ENCODE data around the gene FAM20C. TPM values are rescaled to one million over a fixed set of nuclear protein-coding genes. Genes with fewer than 3 reads are reported as not detected.

FAM20C gene
- total RNA-seq, 1 donor from 2014 or later, result 1.0 TPM

DNA sequence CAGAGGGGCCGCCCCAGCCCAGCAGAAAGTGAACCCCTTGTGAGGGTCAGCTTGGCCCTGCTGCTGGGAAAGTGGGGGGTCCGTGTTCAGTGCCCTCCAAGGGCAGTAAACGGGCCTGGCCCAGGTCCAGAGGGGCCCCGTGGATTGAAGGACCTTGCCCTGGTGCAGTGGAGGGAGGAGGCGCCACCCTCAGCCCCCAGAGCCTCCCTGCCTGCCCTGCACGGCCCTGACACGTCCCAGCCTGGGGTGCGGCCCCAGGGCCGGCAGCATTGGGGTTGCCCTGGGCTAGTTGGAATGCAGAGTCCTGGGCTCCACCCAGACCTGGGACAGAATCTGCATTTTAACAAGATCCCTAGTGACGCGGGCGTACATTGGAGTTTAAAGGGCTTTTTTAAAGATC, 54.8 kb downstream of the FAM20C start:
- H3K27me3 Mint-ChIP-seq, result no peaks in the 10 kb centered on the region

DNA sequence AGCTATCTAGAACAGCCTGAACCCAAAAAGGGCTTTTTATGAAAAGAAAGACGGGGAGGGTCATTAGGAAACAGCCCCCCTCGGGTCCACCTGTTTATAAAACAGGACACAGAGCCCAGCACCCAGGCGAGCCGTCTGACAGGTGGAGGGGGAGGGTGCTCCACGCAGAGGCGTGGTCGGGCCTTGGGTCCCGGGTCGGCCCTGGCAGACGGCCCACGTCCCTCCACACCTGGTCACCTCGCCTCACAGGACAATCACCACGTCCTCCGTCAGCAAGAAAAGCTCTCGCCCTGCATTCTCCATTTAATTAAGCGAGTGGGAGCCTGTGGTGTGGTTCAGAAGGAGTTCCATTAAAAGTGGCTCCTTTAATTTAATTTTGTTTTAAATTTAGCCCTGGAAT, 55.3 kb downstream of the FAM20C start:
- no peak for DNase-seq
- H3K4me3 Mint-ChIP-seq, result no peak overlapping the region
- H3K36me3 Mint-ChIP-seq (ENCODE audit: low read depth), result no peaks in the 10 kb centered on the region
- no peaks in the 10 kb centered on the region for H3K9me3 Mint-ChIP-seq
- no peaks in the 10 kb centered on the region for H3K4me1 Mint-ChIP-seq
- no peak overlapping the region for H3K27ac Mint-ChIP-seq
- H3K27me3 Mint-ChIP-seq, result no peaks in the 10 kb centered on the region
- intact Hi-C loops (cut with micrococcal nuclease), result no loop called here

More for the DNA sequence above, 54.8 kb downstream of the FAM20C start:
- no peak for DNase-seq
- Mint-ChIP-seq H3K27ac (no peak overlapping the region), H3K36me3 (ENCODE audit: low read depth) (no peaks in the 10 kb centered on the region), H3K4me1 (no peaks in the 10 kb centered on the region), H3K4me3 (no peak overlapping the region), H3K9me3 (no peaks in the 10 kb centered on the region)
- intact Hi-C loops (cut with micrococcal nuclease), result no loop called here

DNA sequence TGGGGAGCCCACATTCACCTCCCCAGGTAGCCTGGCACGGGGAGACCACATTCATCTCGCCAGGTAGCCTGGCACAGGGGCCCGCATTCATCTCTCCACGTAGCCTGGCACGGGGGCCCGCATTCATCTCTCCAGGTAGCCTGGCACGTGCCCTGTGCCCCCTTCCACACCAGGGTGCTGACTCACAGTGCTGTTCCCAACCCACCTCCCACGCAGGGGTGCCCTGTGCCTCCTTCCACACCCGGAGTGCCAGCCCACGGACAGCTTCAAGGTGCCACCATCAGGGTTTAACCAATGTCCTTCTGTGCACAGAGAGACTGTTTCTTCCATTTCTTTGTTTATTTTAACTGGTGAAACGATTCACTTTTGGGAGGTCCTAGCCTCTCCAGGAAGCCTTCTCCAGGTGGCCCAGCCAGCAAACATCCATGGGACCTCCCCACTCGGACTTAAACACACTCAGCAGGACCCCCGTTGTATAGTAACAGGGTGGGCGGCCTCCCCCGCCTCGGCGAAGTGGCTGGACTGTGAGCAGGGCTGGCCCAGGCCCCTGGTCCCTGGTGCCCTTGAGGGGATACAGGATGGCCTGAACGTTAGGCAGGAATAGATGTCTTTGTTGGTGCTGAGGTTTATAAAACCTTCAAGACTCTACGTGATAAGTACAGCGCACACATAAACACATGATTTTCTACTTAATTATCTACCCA, 56.5 kb downstream of the FAM20C start:
- no peak for DNase-seq
- no peaks in the 10 kb centered on the region for H3K4me1 Mint-ChIP-seq
- intact Hi-C loops (cut with micrococcal nuclease), result no loop called here
- no peaks in the 10 kb centered on the region for H3K36me3 Mint-ChIP-seq (ENCODE audit: low read depth)
- H3K9me3 Mint-ChIP-seq, result no peaks in the 10 kb centered on the region
- H3K27me3 Mint-ChIP-seq, result no peaks in the 10 kb centered on the region
- no peak overlapping the region for H3K4me3 Mint-ChIP-seq
- no peak overlapping the region for H3K27ac Mint-ChIP-seq

DNA sequence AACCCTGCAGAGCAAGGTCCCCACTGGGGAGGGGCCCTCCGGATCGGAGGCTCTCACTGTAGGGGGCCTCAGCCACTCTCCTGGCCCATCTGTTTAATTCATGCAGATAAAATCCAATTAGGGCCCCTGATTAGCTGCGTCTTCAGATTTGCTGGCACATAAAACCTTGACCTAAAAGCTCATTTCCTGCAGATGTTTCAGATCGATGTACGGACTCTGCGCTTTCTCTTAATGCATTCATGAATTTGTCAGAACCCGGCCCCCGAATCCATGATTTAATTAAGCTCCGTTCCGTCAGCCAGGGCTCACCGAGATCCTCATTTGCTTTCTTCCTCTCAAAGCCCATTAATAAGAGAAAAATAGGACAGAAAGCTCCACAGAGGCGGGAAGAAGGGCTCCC, 57.6 kb downstream of the FAM20C start:
- Mint-ChIP-seq H3K27me3 (no peaks in the 10 kb centered on the region), H3K27ac (no peak overlapping the region), H3K36me3 (ENCODE audit: low read depth) (no peaks in the 10 kb centered on the region), H3K4me3 (no peak overlapping the region), H3K4me1 (no peaks in the 10 kb centered on the region), H3K9me3 (no peaks in the 10 kb centered on the region)
- no peak for DNase-seq
- intact Hi-C loops (cut with micrococcal nuclease), result no loop called here

DNA sequence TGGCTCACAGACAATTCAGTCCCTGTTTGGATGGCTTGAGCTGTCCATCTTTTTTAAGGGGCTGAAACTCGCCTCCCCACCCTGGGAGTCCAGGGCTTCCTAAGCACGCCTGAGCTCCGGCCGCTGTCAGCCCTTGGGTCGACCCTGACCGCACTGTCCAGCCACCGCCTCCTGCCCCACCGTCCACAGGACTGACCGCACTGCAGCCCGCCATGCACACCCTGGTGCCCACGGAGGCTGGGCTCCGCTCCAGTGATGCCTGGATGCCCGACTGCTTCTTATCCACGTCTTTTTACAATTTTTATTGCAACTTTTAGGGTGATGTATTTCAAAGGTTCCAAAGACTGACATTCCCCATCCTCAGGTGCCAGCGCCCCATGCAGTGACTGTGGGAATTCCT, 58.2 kb downstream of the FAM20C start:
- H3K36me3 Mint-ChIP-seq (ENCODE audit: low read depth), result no peaks in the 10 kb centered on the region
- H3K27ac Mint-ChIP-seq, result no peak overlapping the region
- H3K4me3 Mint-ChIP-seq, result no peak overlapping the region

DNA sequence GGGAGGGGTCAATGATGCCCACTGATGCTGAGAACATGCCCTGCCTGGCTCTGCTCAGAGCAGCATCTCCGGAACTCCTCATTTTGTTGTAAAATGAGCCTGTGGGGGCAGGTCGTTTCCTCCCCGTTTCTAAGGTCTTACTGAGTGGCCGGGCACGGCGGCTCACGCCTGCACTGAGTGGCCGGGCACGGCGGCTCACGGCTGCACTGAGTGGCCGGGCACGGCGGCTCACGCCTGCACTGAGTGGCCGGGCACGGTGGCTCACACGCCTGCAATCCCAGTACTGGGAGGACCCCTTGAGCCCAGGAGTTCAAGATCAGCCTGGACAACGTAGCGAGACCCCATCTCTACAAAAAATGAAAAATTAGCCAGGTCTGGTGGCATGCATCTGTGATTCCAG, 58.6 kb downstream of the FAM20C start:
- H3K36me3 Mint-ChIP-seq (ENCODE audit: low read depth), result no peaks in the 10 kb centered on the region
- no peak for DNase-seq
- H3K27ac Mint-ChIP-seq, result no peak overlapping the region
- no peak overlapping the region for H3K4me3 Mint-ChIP-seq
- no peaks in the 10 kb centered on the region for H3K27me3 Mint-ChIP-seq
- H3K4me1 Mint-ChIP-seq, result no peaks in the 10 kb centered on the region
- no peaks in the 10 kb centered on the region for H3K9me3 Mint-ChIP-seq
- intact Hi-C loops (cut with micrococcal nuclease), result no loop called here

More for the DNA sequence above, 58.2 kb downstream of the FAM20C start:
- no peaks in the 10 kb centered on the region for H3K4me1 Mint-ChIP-seq
- DNase-seq, result no peak
- no peaks in the 10 kb centered on the region for H3K27me3 Mint-ChIP-seq
- intact Hi-C loops (cut with micrococcal nuclease), result no loop called here
- no peaks in the 10 kb centered on the region for H3K9me3 Mint-ChIP-seq

DNA sequence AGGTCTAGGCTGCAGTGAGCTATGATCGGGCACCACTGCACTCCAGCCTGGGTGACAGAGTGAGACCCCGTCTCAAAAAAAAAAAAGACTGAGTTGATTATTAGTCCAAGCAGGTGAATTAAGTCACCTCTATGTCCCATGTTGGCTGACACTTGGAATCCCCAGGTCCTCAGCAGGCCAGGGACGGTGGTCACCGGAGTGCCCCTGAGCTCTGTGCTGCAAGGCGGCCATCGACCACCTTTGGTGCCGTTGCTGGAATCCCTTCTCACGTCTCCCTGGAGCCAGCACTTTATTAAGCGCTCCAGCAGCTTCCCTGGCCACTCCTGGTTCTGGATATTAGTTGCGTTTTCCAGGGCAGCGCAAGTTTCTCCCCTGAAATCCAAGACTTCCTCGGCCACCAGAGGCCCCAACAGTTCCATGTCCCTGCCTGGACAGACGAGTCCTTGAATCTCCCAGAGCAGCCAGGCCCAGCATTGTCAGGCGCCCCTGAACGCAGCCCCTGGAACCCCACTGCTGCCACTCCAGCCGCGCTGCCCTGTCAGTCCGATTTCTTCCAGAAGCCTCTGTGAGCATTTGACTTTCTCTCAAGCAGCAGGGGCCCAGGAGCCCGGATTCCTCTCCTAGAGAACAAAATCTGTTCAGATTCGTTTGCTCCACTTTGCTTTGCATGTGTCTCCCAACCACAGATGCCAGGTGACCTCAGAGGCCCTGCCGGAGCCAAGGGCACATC, 59.2 kb downstream of the FAM20C start:
- H3K9me3 Mint-ChIP-seq, result no peaks in the 10 kb centered on the region
- no peaks in the 10 kb centered on the region for H3K27me3 Mint-ChIP-seq
- intact Hi-C loops (cut with micrococcal nuclease), result no loop called here
- no peaks in the 10 kb centered on the region for H3K4me1 Mint-ChIP-seq
- no peaks in the 10 kb centered on the region for H3K36me3 Mint-ChIP-seq (ENCODE audit: low read depth)
- no peak overlapping the region for H3K4me3 Mint-ChIP-seq
- no peak for DNase-seq
- H3K27ac Mint-ChIP-seq, result no peak overlapping the region

DNA sequence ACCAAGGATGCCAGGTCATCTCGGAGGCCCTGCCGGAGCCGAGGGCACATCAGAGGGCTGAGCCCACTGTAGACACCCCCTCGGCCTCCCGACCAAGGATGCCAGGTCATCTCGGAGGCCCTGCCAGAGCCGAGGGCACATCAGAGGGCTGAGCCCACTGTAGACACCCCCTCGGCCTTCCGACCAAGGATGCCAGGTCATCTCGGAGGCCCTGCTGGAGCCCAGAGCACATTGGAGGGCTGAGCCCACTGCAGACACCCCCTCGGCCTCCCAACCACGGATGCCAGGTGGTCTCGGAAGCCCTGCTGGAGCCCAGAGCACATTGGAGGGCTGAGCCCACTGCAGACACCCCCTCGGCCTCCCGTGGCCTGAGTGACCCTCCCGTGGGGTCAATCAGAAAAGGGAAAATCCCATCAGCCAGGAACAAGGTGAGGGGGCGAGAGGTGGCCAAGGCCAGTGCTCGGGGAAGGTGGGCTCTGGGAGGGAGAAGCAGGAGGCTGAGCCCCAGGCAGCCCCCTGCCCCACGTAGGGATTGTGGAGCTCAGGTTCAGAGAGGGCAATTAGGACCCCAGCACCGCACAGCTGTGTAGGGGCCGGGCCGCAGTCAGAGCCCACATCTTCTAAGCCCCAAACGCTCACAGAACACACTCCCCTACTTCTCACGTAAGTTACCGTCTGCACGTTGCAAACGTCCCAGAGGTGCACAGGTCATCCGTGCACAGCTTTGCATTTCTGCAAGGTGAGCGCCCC, 60.0 kb downstream of the FAM20C start:
- H3K36me3 Mint-ChIP-seq (ENCODE audit: low read depth), result no peaks in the 10 kb centered on the region
- H3K9me3 Mint-ChIP-seq, result no peaks in the 10 kb centered on the region
- H3K27ac Mint-ChIP-seq, result no peak overlapping the region
- H3K4me3 Mint-ChIP-seq, result no peak overlapping the region
- no peaks in the 10 kb centered on the region for H3K4me1 Mint-ChIP-seq
- H3K27me3 Mint-ChIP-seq, result no peaks in the 10 kb centered on the region
- intact Hi-C loops (cut with micrococcal nuclease), result no loop called here
- no peak for DNase-seq

DNA sequence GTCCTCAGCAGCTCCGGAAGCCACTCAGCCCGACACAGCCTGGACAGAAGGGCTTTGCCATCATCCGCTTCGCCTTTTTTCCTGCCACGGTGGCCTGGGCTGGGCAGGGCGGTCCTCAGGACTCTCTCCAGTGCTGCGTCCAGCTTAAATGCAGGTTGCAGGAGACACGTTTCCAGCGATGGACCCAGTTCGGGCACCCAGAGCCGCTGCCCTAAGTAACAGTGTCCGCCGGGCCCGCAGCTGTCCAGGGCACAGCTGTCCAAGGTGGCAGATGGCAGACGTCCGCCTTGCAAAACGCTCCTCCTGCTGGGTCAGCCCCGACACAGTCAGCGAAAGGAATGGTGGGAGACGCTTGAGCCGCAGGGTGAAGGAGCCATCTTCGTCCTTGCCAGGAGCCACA, 60.6 kb downstream of the FAM20C start:
- no peak for DNase-seq
- Mint-ChIP-seq H3K27me3 (no peaks in the 10 kb centered on the region), H3K4me1 (no peaks in the 10 kb centered on the region), H3K36me3 (ENCODE audit: low read depth) (no peaks in the 10 kb centered on the region), H3K9me3 (no peaks in the 10 kb centered on the region), H3K27ac (no peak overlapping the region), H3K4me3 (no peak overlapping the region)
- intact Hi-C loops (cut with micrococcal nuclease), result no loop called here

DNA sequence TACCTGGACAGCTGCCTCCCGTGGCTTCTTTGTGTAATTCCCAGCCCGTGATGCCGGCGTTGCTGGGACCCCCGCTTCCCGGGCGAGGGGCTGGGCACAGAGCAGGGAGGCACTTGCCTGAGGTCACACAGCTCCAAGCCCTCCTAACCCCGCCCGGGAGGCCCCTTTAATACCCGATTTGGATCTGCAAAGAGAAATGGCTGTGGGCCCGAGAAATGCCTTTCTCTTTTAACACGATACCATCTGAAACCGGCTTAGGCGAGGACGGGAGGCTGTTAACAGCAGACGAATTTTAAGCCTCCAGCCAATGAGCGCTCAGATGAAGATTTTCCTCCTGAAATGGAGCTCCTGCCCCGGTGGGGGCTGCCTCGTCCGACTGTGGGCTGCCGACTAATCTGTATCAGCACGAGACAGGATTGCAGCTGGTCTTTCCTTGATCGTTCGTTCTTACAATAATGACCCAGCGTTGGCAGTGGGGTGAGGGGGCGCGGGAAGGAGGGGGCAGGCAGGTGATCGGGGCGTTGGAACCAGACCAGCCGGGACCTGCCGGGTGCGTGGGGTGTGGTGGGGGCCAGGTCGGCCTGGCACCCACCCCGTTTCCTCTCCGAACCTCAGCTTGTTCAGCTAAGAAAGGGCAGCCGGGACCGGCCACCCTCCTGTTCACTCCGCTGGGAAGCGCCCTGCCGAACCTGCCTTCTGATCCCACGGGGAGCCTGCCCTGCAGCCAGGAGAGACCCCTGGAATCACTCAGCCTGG, 61.4 kb downstream of the FAM20C start:
- H3K4me3 Mint-ChIP-seq, result no peak overlapping the region
- no peaks in the 10 kb centered on the region for H3K36me3 Mint-ChIP-seq (ENCODE audit: low read depth)
- H3K4me1 Mint-ChIP-seq, result no peaks in the 10 kb centered on the region
- no peaks in the 10 kb centered on the region for H3K9me3 Mint-ChIP-seq
- no peaks in the 10 kb centered on the region for H3K27me3 Mint-ChIP-seq
- no peak overlapping the region for H3K27ac Mint-ChIP-seq
- DNase-seq, result no peak
- intact Hi-C loops (cut with micrococcal nuclease), result no loop called here

DNA sequence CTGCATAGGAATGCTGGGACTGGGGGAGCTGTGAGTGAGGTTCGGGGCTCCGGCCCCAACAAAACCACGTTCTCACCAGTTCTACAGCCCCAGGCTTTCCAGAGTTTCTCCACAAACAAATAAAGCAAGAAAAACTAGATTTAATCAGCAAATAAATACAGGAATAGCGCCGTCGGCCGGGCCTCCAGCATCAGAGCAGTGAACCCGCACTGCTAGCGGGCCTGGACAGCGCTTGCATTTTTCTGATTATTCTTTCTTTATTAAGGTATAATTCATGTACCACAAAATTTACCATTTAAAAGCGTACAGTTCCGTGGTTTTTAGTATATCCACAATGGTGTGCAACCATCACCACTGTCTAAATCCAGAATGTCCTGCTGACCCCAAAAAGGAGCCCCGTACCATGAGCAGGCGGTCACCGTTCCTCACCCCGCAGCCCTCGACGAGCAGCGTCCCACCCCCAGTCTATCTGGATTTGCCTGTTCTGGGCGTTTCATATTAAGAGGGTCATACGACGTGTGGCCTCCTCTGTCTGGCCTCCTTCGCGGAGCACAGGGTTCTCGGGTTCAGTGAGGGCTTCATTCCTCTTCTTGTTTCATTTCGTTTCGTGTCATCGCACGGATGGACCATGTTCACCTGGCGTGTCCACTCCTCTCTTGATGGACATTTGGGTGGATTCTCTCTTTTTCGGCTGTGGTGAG, 62.1 kb downstream of the FAM20C start:
- Mint-ChIP-seq H3K27me3 (no peaks in the 10 kb centered on the region), H3K4me3 (no peak overlapping the region), H3K9me3 (no peaks in the 10 kb centered on the region), H3K36me3 (ENCODE audit: low read depth) (no peaks in the 10 kb centered on the region), H3K27ac (no peak overlapping the region), H3K4me1 (no peaks in the 10 kb centered on the region)
- DNase-seq, result no peak
- intact Hi-C loops (cut with micrococcal nuclease), result no loop called here

DNA sequence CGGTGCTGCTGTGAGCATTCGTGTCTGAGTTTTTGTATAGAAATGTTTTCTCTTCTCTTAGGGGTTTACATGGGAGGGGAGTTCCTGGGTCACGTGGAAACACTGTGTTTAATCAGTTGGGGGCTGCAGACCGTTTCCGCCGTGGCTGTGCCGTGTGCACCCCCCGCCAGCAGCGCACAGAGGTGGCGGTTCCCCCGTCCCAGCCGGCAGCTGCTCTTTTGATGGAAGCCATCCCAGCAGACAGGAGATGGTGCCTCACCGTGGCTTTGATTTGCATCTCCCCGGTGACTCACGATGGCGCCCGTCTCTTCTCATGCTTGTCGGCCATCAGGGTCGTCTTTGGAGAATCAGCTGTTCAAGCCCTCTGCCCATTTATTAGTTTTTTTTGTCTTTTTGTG, 62.7 kb downstream of the FAM20C start:
- Mint-ChIP-seq H3K4me1 (no peaks in the 10 kb centered on the region), H3K36me3 (ENCODE audit: low read depth) (no peaks in the 10 kb centered on the region), H3K27me3 (no peaks in the 10 kb centered on the region), H3K4me3 (no peak overlapping the region), H3K9me3 (no peaks in the 10 kb centered on the region), H3K27ac (no peak overlapping the region)
- DNase-seq, result no peak
- intact Hi-C loops (cut with micrococcal nuclease), result no loop called here

DNA sequence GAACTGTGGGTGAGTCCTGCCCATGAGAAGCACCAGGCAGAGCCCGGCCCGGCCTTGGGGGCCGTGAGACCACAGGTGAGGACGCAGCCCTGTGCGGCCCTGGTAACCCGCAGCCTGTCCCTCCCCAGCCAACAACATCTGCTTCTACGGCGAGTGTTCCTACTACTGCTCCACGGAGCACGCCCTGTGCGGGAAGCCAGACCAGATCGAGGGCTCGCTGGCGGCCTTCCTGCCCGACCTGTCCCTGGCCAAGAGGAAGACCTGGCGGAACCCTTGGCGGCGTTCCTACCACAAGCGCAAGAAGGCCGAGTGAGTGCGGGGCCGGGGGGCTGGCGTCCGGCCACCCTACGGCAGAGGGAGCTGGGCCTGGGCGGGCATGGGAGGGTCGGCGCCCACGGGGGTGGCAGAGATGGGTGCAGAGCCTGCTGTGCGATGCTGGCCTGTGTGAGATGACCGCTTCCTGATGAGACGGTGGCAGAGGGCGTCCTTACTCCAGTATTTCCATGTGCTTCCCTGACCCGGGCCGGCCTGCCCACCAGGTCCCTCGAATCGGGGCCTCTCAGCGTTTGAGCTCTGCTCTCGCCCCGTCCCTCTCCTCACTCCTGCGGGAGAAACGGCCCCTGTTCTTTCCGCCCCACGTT, 63.5 kb downstream of the FAM20C start:
- Mint-ChIP-seq H3K27me3 (no peaks in the 10 kb centered on the region), H3K4me3 (no peak overlapping the region), H3K36me3 (ENCODE audit: low read depth) (no peaks in the 10 kb centered on the region), H3K27ac (no peak overlapping the region), H3K9me3 (no peaks in the 10 kb centered on the region), H3K4me1 (no peaks in the 10 kb centered on the region)
- no peak for DNase-seq
- intact Hi-C loops (cut with micrococcal nuclease), result no loop called here
